AG04450 (cell line): Measurements from ENCODE around the gene KCP. TPM values are rescaled to one million over a fixed set of nuclear protein-coding genes. Genes with fewer than 3 reads are reported as not detected.

ENCODE experiments used
- CTCF ChIA-PET: fragments of 300-600, 350-600 bp; formaldehyde crosslinking; extraction: SDS; loops from one replicate; lab custom pipeline; 2022; ENCODE audit warnings: antibody characterized with exemption, inconsistent platforms; lab: Charles Lee
- POLR2A ChIA-PET: fragments of 350-600 bp; formaldehyde crosslinking; extraction: SDS; loops from one replicate; lab custom pipeline; 2021; ENCODE audit warnings: antibody characterized with exemption, inconsistent platforms; lab: Yijun Ruan, JAX
- DNase-seq: peaks from one replicate; pipeline ENCODE4 v3.0.0-alpha.2; 2011; ENCODE audit warnings: low read depth, low spot score
- H3K27ac ChIP-seq: one replicate; pipeline ENCODE4 v1.5.1; 2012; ENCODE audit warnings: low read depth, low read length, control low read depth
- H3K27me3 ChIP-seq: one replicate; pipeline ENCODE4 v1.6.0; 2012; ENCODE audit warnings: low read length; ENCODE audit not compliant: control insufficient read depth, insufficient read depth
- H3K4me3 ChIP-seq: 2 replicates; pipeline ENCODE4 v1.5.1; 2011; ENCODE audit warnings: mild to moderate bottlenecking, low read depth, low read length, control low read depth
- H3K9me3 ChIP-seq: 2 replicates; pipeline ENCODE4 v1.5.1; 2012; ENCODE audit warnings: low read length; ENCODE audit not compliant: control insufficient read depth, insufficient read depth
- CTCF ChIP-seq: IDR thresholded peaks from 2 replicates; pipeline ENCODE4 v1.5.1; 2011; ENCODE audit warnings: low read depth, low read length, control low read depth, inconsistent platforms
- polyA plus RNA-seq: library from polyadenylated mRNA; depleted of rRNA; stranded (reverse); fragments of >200 nt; gene quantifications from 2 replicates; pipeline ENCODE4 v1.2.3, GENCODE V29; 2011

Gene KCP
- polyA plus RNA-seq, 1 experiment, result 0.04 TPM

GRCh38 chr7:128867842-128868623 lies 42.5 kb downstream of the KCP start:
- ChIA-PET CTCF (interaction anchor here (0.5 kb wide), 1 partner anchor 202 kb away, joined by 4 read pairs; no protein-coding TSS in a partner anchor), POLR2A (interaction anchor here (0.7 kb wide), 1 partner anchor 27 kb away, joined by 3 read pairs; no protein-coding TSS in a partner anchor)
- H3K9me3 ChIP-seq, result no peaks in the 10 kb centered on the region
- no peak for TF ChIP-seq CTCF
- no peak overlapping the region for H3K27ac ChIP-seq
- no peak for DNase-seq
- H3K4me3 ChIP-seq, result no peak overlapping the region
- H3K27me3 ChIP-seq, result peaks cover 19% of the 10 kb centered on the region

- Histone ChIP-seq H3K27me3 (peaks cover 17% of the 10 kb centered on the region), H3K4me3 (no peak overlapping the region), H3K9me3 (no peaks in the 10 kb centered on the region), H3K27ac (no peak overlapping the region)
- ChIA-PET CTCF (interaction anchor here (0.5 kb wide), 1 partner anchor 201 kb away, joined by 4 read pairs; no protein-coding TSS in a partner anchor), POLR2A (interaction anchor here (0.7 kb wide), 1 partner anchor 28 kb away, joined by 3 read pairs; no protein-coding TSS in a partner anchor)
- no peak for TF ChIP-seq CTCF
- no peak for DNase-seq
These were observed 43.3 kb downstream of the KCP start for GRCh38 chr7:128867241-128867640.

- CTCF ChIA-PET, result no interaction called here
- DNase-seq, result no peak
- peaks cover 12% of the 10 kb centered on the region for H3K27me3 ChIP-seq
- no peaks in the 10 kb centered on the region for H3K9me3 ChIP-seq
- POLR2A ChIA-PET, result no interaction called here
- no peak overlapping the region for H3K27ac ChIP-seq
- H3K4me3 ChIP-seq, result no peak overlapping the region
- no peak for TF ChIP-seq CTCF
These were observed 44.3 kb downstream of the KCP start for GRCh38 chr7:128865996-128866877.

- TF ChIP-seq CTCF, result no peak
- peaks cover 3% of the 10 kb centered on the region for H3K27me3 ChIP-seq
- CTCF ChIA-PET, result no interaction called here
- no peak overlapping the region for H3K4me3 ChIP-seq
- DNase-seq, result no peak
- no peak overlapping the region for H3K27ac ChIP-seq
- no peaks in the 10 kb centered on the region for H3K9me3 ChIP-seq
- POLR2A ChIA-PET, result no interaction called here
These were observed 45.2 kb downstream of the KCP start for GRCh38 chr7:128865303-128865702.
